HL-60 (cell line): ENCODE data around the gene CASQ2.

Source experiments
- DNase-seq, 2 experiments: peaks; one replicate each; pipeline ENCODE4 v3.0.0-alpha.2; 2010 to 2020; ENCODE audit warnings: low read depth in 1 of 2, low spot score in 1 of 2
- H3K27ac ChIP-seq: fragments of 250-450 bp; sonication (Bioruptor Pico); replicated peaks from 2 replicates; pipeline ENCODE4 v1.5.1; 2020; ENCODE audit warnings: mild to moderate bottlenecking, moderate library complexity
- H3K27me3 ChIP-seq: fragments of 250-450 bp; sonication (Bioruptor Pico); 2 replicates; pipeline ENCODE4 v1.5.1; 2021; ENCODE audit warnings: mild to moderate bottlenecking, moderate library complexity; ENCODE audit not compliant: insufficient read depth, poor library complexity, severe bottlenecking
- H3K4me3 ChIP-seq: replicated peaks from 2 replicates; pipeline ENCODE4 v1.5.1; 2011; ENCODE audit warnings: mild to moderate bottlenecking, control low read depth, low read length; ENCODE audit not compliant: insufficient read depth
- GABPA ChIP-seq: IDR thresholded peaks from 2 replicates; pipeline ENCODE4 v1.6.1; 2012; ENCODE audit warnings: low read depth
- POLR2AphosphoS5 ChIP-seq: IDR thresholded peaks from 2 replicates; pipeline ENCODE4 v1.6.1; 2012; ENCODE audit warnings: low read depth
- SPI1 ChIP-seq: IDR thresholded peaks from 2 replicates; pipeline ENCODE4 v1.6.1; 2012; ENCODE audit warnings: low read depth, mild to moderate bottlenecking, borderline replicate concordance
- TF ChIP-seq, protein P1 (sequence below): IDR thresholded peaks from one replicate; pipeline ENCODE4 v1.5.1; 2011; ENCODE audit warnings: low read length, control low read depth, inconsistent platforms; ENCODE audit not compliant: insufficient read depth
- TF ChIP-seq, protein P2 (sequence below): IDR thresholded peaks from 2 replicates; pipeline ENCODE4 v1.6.1; 2012; ENCODE audit warnings: low read depth; ENCODE audit not compliant: insufficient replicate concordance

The CASQ2 gene

DNA sequence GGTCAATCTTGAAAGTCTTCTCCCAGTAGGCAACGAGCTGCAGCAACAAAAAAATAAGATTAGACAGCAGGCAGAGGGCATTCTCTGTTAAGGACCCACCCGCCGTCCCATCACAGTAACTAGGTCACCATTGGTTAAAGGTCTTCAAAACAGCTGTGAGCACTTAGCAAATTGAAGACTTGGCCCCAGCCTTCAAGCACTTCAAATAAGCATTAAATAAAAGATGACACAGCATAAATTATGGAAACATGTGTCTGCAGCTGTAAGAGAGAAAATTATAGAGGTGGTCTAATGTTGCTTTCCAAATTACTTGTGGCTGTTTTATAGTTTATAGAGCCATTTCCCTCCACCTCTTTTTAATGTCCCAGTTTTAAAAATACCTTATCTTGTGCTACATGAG, 65.6 kb downstream of the CASQ2 start:
- H3K27ac ChIP-seq, result no peak overlapping the region
- TF ChIP-seq SPI1, result no peak
- TF ChIP-seq, protein P1, sequence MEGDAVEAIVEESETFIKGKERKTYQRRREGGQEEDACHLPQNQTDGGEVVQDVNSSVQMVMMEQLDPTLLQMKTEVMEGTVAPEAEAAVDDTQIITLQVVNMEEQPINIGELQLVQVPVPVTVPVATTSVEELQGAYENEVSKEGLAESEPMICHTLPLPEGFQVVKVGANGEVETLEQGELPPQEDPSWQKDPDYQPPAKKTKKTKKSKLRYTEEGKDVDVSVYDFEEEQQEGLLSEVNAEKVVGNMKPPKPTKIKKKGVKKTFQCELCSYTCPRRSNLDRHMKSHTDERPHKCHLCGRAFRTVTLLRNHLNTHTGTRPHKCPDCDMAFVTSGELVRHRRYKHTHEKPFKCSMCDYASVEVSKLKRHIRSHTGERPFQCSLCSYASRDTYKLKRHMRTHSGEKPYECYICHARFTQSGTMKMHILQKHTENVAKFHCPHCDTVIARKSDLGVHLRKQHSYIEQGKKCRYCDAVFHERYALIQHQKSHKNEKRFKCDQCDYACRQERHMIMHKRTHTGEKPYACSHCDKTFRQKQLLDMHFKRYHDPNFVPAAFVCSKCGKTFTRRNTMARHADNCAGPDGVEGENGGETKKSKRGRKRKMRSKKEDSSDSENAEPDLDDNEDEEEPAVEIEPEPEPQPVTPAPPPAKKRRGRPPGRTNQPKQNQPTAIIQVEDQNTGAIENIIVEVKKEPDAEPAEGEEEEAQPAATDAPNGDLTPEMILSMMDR, result no peak
- no peak for DNase-seq
- H3K27me3 ChIP-seq, result no peaks in the 10 kb centered on the region
- no peak overlapping the region for H3K4me3 ChIP-seq

DNA sequence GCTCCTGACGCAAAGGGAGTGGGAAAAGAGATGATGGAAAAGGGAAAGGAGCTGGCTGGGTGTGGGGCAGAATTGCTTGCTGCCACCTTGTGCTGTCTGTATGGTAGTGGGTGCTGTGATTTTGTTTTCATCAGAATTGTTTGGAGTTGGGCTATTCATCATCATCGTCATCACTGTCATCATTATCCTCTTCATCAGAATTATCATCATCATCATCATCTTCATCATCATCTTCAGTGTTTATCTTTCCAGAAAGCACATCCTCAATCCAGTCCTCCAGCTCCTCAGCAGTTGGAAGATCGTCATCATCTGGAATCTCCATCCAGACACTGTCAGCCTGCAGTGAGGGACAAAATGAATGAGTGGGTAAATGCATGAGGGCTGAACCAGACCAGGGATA, 67.4 kb downstream of the CASQ2 start:
- H3K4me3 ChIP-seq, result no peak overlapping the region
- TF ChIP-seq, protein P1, result no peak
- TF ChIP-seq, protein P2, sequence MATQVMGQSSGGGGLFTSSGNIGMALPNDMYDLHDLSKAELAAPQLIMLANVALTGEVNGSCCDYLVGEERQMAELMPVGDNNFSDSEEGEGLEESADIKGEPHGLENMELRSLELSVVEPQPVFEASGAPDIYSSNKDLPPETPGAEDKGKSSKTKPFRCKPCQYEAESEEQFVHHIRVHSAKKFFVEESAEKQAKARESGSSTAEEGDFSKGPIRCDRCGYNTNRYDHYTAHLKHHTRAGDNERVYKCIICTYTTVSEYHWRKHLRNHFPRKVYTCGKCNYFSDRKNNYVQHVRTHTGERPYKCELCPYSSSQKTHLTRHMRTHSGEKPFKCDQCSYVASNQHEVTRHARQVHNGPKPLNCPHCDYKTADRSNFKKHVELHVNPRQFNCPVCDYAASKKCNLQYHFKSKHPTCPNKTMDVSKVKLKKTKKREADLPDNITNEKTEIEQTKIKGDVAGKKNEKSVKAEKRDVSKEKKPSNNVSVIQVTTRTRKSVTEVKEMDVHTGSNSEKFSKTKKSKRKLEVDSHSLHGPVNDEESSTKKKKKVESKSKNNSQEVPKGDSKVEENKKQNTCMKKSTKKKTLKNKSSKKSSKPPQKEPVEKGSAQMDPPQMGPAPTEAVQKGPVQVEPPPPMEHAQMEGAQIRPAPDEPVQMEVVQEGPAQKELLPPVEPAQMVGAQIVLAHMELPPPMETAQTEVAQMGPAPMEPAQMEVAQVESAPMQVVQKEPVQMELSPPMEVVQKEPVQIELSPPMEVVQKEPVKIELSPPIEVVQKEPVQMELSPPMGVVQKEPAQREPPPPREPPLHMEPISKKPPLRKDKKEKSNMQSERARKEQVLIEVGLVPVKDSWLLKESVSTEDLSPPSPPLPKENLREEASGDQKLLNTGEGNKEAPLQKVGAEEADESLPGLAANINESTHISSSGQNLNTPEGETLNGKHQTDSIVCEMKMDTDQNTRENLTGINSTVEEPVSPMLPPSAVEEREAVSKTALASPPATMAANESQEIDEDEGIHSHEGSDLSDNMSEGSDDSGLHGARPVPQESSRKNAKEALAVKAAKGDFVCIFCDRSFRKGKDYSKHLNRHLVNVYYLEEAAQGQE, result no peak
- TF ChIP-seq POLR2AphosphoS5, result no peak
- no peak for TF ChIP-seq SPI1
- TF ChIP-seq GABPA, result no peak
- no peaks in the 10 kb centered on the region for H3K27me3 ChIP-seq
- no peak overlapping the region for H3K27ac ChIP-seq
- no peak for DNase-seq

DNA sequence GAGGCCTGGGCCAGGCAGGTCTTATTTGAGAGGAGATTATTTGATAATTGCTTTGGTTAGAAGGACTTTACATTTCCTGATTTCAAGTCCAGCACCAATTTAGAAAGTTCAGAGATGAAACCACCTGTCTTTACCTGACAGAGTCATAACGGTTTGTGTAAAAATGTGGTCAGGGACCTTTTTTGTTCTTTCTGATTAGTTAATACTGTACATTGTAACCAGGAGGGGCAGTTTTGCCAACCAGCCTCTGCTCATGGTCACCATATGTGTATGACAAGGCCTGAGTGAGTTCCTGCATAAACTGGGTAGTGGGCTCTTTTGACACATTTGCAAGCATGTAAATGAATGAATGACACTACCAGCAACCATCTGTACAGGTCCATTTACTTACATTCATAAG, 70.9 kb downstream of the CASQ2 start:
- no peak for TF ChIP-seq SPI1
- TF ChIP-seq, protein P1, result no peak
- TF ChIP-seq, protein P2, result no peak
- TF ChIP-seq POLR2AphosphoS5, result no peak
- no peak for TF ChIP-seq GABPA
- no peaks in the 10 kb centered on the region for H3K27me3 ChIP-seq
- DNase-seq, result no peak
- no peak overlapping the region for H3K4me3 ChIP-seq
- H3K27ac ChIP-seq, result no peak overlapping the region

GRCh38 chr1:115694805-115695204, 73.7 kb downstream of the CASQ2 start:
- TF ChIP-seq, protein P1, result no peak
- TF ChIP-seq GABPA (no peak), SPI1 (no peak), POLR2AphosphoS5 (no peak)
- TF ChIP-seq, protein P2, result no peak
- no peaks in the 10 kb centered on the region for H3K27me3 ChIP-seq
- H3K4me3 ChIP-seq, result no peak overlapping the region
- H3K27ac ChIP-seq, result no peak overlapping the region
- DNase-seq, result no peak
